HG03139 (cell line): ENCODE data around the gene IRX4.

Source experiments
- ATAC-seq: cut with Tn5 transposase; IDR thresholded peaks from one replicate; pipeline ENCODE4 v1.9.1; 2021; ENCODE audit not compliant: unreplicated experiment

The IRX4 gene

DNA sequence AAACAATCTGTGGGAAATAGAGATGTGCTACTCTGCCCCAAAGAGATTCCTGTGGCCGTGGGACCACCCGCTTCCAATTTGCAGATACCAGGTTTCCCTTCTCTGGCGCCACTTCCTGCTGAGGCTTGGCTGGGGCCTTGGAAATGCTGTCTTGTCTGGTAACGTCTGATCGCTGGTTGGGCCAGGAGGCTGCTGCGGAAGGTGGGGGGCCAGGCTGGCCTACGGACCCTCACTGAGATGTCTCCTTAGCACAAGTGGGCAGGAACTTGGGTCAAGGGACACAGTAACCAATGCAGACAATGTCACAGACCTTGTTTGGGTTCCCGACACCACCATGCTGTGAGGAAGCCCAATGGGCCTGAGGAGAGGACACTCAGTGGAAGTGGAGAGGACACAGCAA lies 31.7 kb upstream of the IRX4 start:
- ATAC-seq = no peak

GRCh38 chr5:1913578-1913977 lies 30.9 kb upstream of the IRX4 start:
- ATAC-seq = no peak

DNA sequence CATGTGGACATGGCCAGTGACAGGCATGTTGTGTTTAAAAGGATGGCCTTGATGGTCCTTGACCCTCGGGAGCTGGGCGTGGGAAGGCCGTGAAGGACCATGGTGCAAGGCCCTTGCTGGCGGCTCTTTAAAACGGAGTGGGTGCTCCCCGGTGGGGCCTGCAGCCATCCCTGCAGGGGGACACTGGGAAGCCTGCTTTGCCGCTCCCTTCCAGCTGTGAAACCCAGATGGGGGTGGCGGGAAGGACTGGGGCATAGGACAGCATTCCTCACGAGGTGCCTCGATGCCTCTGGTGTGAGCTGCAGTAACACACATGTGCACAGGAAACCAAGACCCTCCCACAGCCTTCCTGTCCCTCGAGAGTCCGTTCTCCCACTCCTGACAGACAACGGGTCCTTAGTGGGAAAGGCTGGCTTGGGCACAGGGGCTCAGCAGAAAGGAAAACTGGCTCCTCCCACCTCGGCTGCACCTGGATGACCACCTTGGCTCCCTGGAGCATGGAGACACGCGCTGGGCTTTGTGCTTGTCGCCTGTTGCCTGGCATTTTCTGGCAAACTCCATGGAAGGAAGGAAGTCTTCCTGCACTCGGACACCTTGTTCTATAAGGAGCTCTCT lies 30.3 kb upstream of the IRX4 start:
- ATAC-seq = no peak

DNA sequence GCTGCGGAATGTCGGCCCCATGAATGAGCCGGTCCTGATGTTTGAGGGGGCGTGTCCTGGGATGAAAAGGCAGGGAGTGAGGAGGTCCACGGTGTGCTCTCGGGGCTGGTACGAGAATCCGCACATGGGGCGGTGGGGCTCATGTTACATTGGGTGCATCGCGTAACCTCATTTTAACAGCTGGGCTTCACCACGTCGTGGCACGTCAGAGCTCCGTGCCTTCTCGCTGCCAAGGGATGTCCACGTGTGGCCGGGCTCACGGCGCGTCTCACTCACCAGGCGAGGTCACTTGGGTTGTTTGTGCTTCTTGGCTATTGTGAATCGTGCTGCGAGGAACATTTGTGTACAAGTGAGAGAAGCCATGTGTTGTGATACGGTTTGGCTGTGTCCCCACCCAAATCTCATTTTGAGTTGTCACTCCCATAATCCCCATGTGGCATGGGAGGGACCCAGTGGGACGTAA lies 29.1 kb upstream of the IRX4 start:
- no peak for ATAC-seq

- no peak for ATAC-seq
These were observed 28.4 kb upstream of the IRX4 start for GRCh38 chr5:1910861-1911772.

GRCh38 chr5:1910081-1910760 lies 27.5 kb upstream of the IRX4 start:
- no peak for ATAC-seq

GRCh38 chr5:1909346-1909985 lies 26.7 kb upstream of the IRX4 start:
- ATAC-seq = no peak

GRCh38 chr5:1908931-1909330 lies 26.2 kb upstream of the IRX4 start:
- ATAC-seq = no peak

DNA sequence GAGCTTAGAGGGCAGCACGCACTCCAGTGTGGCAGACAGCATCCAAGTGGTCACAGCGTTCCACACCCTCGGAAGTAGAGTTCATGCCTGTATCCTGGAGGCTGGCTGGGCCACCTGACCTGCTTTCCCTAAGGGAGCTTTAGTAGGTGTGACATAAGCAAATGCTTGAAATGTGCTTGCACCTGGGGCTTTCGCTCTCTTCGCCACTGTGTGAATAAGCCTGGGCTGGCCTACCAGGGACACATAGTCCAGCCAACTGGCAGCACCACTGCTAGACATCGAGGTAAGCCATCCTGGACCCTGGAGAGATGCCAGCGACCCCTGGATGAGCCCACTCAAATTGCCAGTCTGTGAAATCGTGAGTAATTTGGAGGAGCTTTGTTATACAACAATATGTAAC lies 24.9 kb upstream of the IRX4 start:
- no peak for ATAC-seq

- no peak for ATAC-seq
These were observed 22.4 kb upstream of the IRX4 start for GRCh38 chr5:1905108-1905507.

DNA sequence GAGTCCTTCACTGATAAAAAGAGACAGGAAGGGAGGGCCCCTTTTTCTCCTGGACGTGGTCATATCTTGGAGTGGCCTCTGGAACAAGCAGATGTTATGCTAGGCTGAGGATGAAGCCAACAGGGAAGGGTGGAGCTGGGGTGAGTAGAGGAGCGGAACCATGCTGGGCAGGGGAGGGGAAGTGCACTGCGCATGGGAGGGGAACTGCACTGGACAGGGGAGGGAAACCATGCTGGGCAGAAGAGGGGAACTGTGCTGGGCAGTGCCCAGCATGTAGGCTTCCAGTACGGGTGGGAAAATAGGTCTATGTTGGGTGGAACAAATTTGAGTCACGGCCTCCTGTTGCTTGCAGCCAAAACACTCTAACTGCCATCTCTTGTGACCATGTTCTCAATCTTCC lies 19.3 kb upstream of the IRX4 start:
- no peak for ATAC-seq

GRCh38 chr5:1901061-1901460 lies 18.3 kb upstream of the IRX4 start:
- no peak for ATAC-seq

GRCh38 chr5:1899201-1899600 lies 16.5 kb upstream of the IRX4 start:
- ATAC-seq = no peak

GRCh38 chr5:1897816-1898450 lies 15.2 kb upstream of the IRX4 start:
- ATAC-seq = no peak

DNA sequence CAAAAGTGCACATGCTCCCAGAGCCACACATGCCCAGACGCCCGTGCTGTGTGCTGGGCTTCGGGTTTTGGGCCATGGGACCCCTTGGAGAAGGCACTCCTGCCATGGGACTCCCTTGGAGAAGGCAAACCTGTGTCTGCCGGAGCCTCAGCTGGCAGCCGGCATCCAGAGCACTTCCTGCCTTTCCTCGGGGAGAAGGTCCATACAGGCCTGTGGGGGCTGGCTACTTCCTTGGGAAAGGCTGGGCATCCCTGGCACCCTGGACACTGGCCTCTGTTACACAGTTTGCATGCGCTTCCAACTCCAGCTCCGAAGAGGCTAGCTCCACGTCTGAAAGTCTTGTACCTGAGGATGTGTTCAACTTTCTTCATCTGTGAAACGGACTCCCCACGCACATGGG lies 14.7 kb upstream of the IRX4 start:
- no peak for ATAC-seq

GRCh38 chr5:1896602-1897376 lies 14.1 kb upstream of the IRX4 start:
- no peak for ATAC-seq

- no peak for ATAC-seq
These were observed 13.2 kb upstream of the IRX4 start for GRCh38 chr5:1895739-1896420.

GRCh38 chr5:1894243-1894642 lies 11.5 kb upstream of the IRX4 start:
- no peak for ATAC-seq

DNA sequence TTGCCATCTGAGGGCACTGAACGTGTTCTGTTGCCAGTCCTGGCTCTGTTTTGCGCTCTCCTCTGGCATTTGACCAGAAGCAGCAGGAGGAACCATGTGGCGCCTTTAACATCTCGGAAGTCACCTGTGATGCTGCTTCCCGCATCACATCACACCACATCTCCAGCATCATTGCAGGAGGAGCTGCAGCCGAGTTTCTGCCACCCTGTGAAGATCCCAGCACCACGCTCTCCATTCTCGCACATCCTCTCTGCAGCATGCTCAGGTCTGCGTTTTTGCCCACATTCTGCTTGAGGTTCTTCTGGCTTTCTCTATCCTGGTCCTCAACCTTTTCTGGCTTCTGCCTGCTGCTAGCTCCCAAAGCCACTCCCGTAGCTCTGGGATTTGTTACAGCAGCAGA lies 11.0 kb upstream of the IRX4 start:
- no peak for ATAC-seq
